K562 (cell line): ENCODE data around the gene PPP1R14B. TPM values are rescaled to one million over a fixed set of nuclear protein-coding genes. Genes with fewer than 3 reads are reported as not detected.
A peak's percentile ranks its signal among the peaks of the same experiment; 100 is the strongest.

ENCODE experiments used
- BACH1 ChIP-seq: fragments of 200-800 bp; sonication (Bioruptor generic); IDR thresholded peaks from 2 replicates; pipeline ENCODE4 v1.6.1; 2016; ENCODE audit warnings: missing genetic modification characterization, missing compliant biosample characterization
- BMI1 ChIP-seq: fragments of 150-350 bp; IDR thresholded peaks from 2 replicates; pipeline ENCODE4 v1.6.1; 2014; ENCODE audit warnings: low read length
- CEBPZ ChIP-seq: fragments of 150-350 bp; IDR thresholded peaks from 2 replicates; pipeline ENCODE4 v1.6.1; 2014; ENCODE audit warnings: low read depth, mild to moderate bottlenecking, low read length, borderline replicate concordance
- ETV1 ChIP-seq: fragments of 450-650 bp; conservative IDR thresholded peaks from 2 replicates; pipeline ENCODE4 v1.6.1; 2016; ENCODE audit warnings: missing genetic modification characterization, control low read depth, low read depth, missing compliant biosample characterization
- GMEB1 ChIP-seq: fragments of 250-450 bp; sonication (Bioruptor Pico); IDR thresholded peaks from 2 replicates; pipeline ENCODE4 v1.4.0; 2020; ENCODE audit warnings: mild to moderate bottlenecking
- MCM3 ChIP-seq: fragments of 450-650 bp; IDR thresholded peaks from 2 replicates; pipeline ENCODE4 v1.6.1; 2016
- MXI1 ChIP-seq: IDR thresholded peaks from 2 replicates; pipeline ENCODE4 v1.6.1; 2011; ENCODE audit warnings: low read depth, mild to moderate bottlenecking, improper control_type of control experiment, low read length
- NCOA2 ChIP-seq, 2 experiments: fragments of 450-650 bp; IDR thresholded peaks; 2 replicates each; pipeline ENCODE4 v1.6.1; 2018; ENCODE audit warnings: mild to moderate bottlenecking in 2 of 2, moderate library complexity in 1 of 2; ENCODE audit not compliant: partially characterized antibody in 2 of 2
- NR4A1 ChIP-seq, 2 experiments: fragments of 250-450 bp in 1 of 2; fragments of 450-650 bp in 1 of 2; sonication (Bioruptor Pico) in 1 of 2; IDR thresholded peaks; 2 replicates each; pipeline versions ENCODE4 v1.4.0 to v1.6.1; 2016 to 2020; ENCODE audit warnings: mild to moderate bottlenecking in 2 of 2, missing compliant biosample characterization in 1 of 2, missing genetic modification characterization in 1 of 2, moderate library complexity in 1 of 2
- SRSF7 ChIP-seq: fragments of 200-400 bp; formaldehyde crosslinking; optimal IDR thresholded peaks from 2 replicates; pipeline ENCODE3; 2017; ENCODE audit warnings: mild to moderate bottlenecking, low read depth, low read length
- TCF7L2 ChIP-seq: fragments of 150-350 bp; IDR thresholded peaks from 2 replicates; pipeline ENCODE4 v1.6.1; 2016; ENCODE audit warnings: low read depth, mild to moderate bottlenecking, low read length, moderate library complexity
- XRCC5 ChIP-seq: fragments of 200-400 bp; formaldehyde crosslinking; IDR thresholded peaks from 2 replicates; pipeline ENCODE4 v1.6.1; 2017; ENCODE audit warnings: low read depth, mild to moderate bottlenecking, low read length
- ZNF12 ChIP-seq: sonication (generic); formaldehyde crosslinking; IDR thresholded peaks from 2 replicates; pipeline ENCODE4 v1.4.0; 2020; ENCODE audit warnings: mild to moderate bottlenecking, missing genetic modification reagents
- ZNF586 ChIP-seq: fragments of 450-650 bp; formaldehyde crosslinking; conservative IDR thresholded peaks from 2 replicates; pipeline ENCODE4 v1.4.0; 2020; ENCODE audit warnings: mild to moderate bottlenecking, moderate library complexity
- ZNF655 ChIP-seq: fragments of 250-450 bp; sonication (Bioruptor Pico); IDR thresholded peaks from 2 replicates; pipeline ENCODE4 v1.5.0; 2021
- ZNF695 ChIP-seq: fragments of 450-650 bp; formaldehyde crosslinking; IDR thresholded peaks from 2 replicates; pipeline ENCODE4 v1.4.0; 2020; ENCODE audit warnings: mild to moderate bottlenecking, moderate library complexity
- ZNF696 ChIP-seq: fragments of 250-450 bp; sonication (Bioruptor Pico); conservative IDR thresholded peaks from 2 replicates; pipeline ENCODE4 v1.4.0; 2020; ENCODE audit warnings: mild to moderate bottlenecking, moderate library complexity
- ZZZ3 ChIP-seq: fragments of 450-650 bp; IDR thresholded peaks from 2 replicates; pipeline ENCODE4 v1.6.1; 2016; ENCODE audit warnings: antibody characterized with exemption, mild to moderate bottlenecking, moderate library complexity
- polyA plus RNA-seq, 8 experiments: library from polyadenylated mRNA; depleted of rRNA in 4 of 8; stranded (reverse) in 5 of 8; unstranded in 3 of 8; fragments of >200 nt; fragmentation: Nextera tagmentation in 2 of 8; fragmentation: Illumina TruSeq in 1 of 8; extraction: Ambion mirVana in 2 of 8; extraction: Trizol in 1 of 8; gene quantifications; 2 replicates each; pipeline versions ENCODE4 v1.2.1 to v1.2.3, GENCODE V29; 2011 to 2014; ENCODE audit warnings: inconsistent platforms in 1 of 8, missing spikeins in 1 of 8
- total RNA-seq, 7 experiments: library from RNA; depleted of rRNA in 6 of 7; stranded (reverse); fragments of >200 nt in 6 of 7; fragmentation: Illumina TruSeq in 2 of 7; extraction: Trizol in 2 of 7; gene quantifications; 2 replicates each; pipeline versions ENCODE4 v1.2.1 to v1.2.3, GENCODE V29; 2011 to 2021; ENCODE audit warnings: low replicate concordance in 1 of 7
- TF ChIP-seq, protein P1 (sequence below): fragments of 450-650 bp; IDR thresholded peaks from 2 replicates; pipeline ENCODE4 v1.6.1; 2016; ENCODE audit warnings: mild to moderate bottlenecking

The PPP1R14B gene
- total and polyA plus RNA-seq, 9 of the 15 experiments (the other 6 are each of a cell fraction or from before 2014, with no cell fraction given) = 7.7 to 566 (median 212) TPM

DNA sequence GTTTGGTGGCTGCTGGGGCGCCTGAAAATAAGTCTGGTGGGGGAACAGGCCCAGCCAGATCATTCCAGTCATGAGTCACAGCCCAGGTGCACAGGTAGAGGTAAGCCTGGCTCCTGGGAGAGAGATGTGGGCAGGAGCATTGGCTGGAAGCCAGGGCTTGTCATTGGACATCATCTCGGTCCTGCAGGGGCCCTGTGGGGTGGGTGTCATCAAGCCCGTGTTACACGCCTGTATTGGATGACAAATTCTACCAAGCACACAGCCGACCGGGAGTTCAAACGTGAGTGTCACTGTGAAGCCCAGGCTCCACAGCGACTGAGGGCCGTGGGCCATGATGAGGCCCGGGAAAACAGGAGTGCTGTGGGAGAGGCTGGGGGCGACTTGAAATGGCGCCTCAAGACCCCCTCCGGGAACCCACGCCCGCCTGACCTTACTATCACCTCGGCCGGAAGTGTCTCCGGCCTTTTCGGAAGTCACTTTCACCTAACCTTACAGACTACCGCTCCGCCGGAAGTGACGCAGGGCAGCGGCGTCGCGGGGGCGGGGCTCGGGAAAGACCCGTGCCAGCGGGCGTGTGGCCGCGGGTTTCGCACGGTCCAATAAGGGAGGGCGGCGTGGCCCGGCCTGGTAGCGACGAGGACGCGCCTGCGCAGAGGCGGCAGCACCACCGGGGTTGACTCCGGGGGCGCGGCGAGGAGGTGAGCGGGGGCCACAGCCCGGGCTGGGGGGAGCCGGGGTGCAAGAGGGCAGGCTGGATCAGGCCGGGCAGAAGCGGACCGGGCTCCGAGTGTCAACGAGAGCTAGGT is 6.1 kb downstream of the PPP1R14B start, which contains the start of gene FKBP2 (continued):
- TF ChIP-seq, protein P1, sequence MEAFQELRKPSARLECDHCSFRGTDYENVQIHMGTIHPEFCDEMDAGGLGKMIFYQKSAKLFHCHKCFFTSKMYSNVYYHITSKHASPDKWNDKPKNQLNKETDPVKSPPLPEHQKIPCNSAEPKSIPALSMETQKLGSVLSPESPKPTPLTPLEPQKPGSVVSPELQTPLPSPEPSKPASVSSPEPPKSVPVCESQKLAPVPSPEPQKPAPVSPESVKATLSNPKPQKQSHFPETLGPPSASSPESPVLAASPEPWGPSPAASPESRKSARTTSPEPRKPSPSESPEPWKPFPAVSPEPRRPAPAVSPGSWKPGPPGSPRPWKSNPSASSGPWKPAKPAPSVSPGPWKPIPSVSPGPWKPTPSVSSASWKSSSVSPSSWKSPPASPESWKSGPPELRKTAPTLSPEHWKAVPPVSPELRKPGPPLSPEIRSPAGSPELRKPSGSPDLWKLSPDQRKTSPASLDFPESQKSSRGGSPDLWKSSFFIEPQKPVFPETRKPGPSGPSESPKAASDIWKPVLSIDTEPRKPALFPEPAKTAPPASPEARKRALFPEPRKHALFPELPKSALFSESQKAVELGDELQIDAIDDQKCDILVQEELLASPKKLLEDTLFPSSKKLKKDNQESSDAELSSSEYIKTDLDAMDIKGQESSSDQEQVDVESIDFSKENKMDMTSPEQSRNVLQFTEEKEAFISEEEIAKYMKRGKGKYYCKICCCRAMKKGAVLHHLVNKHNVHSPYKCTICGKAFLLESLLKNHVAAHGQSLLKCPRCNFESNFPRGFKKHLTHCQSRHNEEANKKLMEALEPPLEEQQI = no peak
- TF ChIP-seq SRSF7 = no peak
- TF ChIP-seq MXI1 = 0 out of 2 replicates have a peak, but pooled peaks have one; percentile 4
- 0 out of 2 replicates have a peak, but pooled peaks have one; percentile 56 for TF ChIP-seq ZNF696 (CRISPR knock-in tag)
- 0 out of 2 replicates have a peak, but pooled peaks have one; percentile 58 for TF ChIP-seq ZNF586 (CRISPR knock-in tag)
- TF ChIP-seq ZNF12 (CRISPR knock-in tag) = no peak
- TF ChIP-seq MCM3 = no peak
- no peak; the same call in 1 of the 2 replicates for TF ChIP-seq NR4A1 (CRISPR knock-in tag; IDR thresholded peaks at IDR 0.05)
- TF ChIP-seq NR4A1 (tag; IDR thresholded peaks at IDR 0.05) = no peak; the same call in 1 of the 2 replicates
- TF ChIP-seq ZZZ3 = no peak
- TF ChIP-seq TCF7L2 = no peak
- TF ChIP-seq CEBPZ = no peak
- peak; percentile 92; the same call in 1 of the 2 replicates for TF ChIP-seq ETV1
- no peak for TF ChIP-seq ZNF695
- TF ChIP-seq XRCC5 = 0 out of 2 replicates have a peak, but pooled peaks have one; percentile 7
- TF ChIP-seq BMI1 = no peak
- peak; percentile 63 for TF ChIP-seq GMEB1 (CRISPR knock-in tag)
- no peak for TF ChIP-seq ZNF655 (CRISPR knock-in tag)
- TF ChIP-seq NCOA2 (IDR thresholded peaks at IDR 0.05; ENCODE audit: partially characterized antibody in 2 of 2) = no peak
- TF ChIP-seq BACH1 (tag) = no peak; the same call in 1 of the 2 replicates
